ENCODE results near the gene MYO5A.

DNA sequence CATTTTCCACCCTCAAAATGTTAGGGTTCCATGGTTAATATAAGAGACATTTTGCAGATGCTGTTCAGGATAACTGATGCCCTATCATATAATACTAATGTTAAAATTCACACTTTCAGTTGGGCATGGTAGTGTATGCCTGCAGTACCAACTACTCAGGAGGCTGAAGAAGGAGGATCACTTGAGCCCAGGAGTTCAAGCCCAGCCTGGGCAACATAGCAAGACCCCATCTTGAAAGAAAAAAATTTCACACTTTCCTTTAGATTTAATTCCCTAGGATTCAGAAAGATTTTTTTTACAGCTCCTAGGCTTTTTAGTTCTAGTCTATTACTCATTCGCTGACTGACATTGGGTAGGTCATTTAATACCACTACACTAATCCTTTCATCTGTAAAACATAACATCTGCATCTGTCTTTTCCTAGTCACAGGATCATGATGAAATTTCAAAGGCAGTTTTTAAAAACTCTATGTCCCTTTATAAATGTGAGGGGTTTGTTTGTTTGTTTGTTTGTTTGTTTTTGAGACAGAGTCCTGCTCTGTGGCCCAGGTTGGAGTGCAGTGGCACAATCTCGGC, 103.7 kb downstream of the MYO5A start:
- TF ChIP-seq, protein P1, sequence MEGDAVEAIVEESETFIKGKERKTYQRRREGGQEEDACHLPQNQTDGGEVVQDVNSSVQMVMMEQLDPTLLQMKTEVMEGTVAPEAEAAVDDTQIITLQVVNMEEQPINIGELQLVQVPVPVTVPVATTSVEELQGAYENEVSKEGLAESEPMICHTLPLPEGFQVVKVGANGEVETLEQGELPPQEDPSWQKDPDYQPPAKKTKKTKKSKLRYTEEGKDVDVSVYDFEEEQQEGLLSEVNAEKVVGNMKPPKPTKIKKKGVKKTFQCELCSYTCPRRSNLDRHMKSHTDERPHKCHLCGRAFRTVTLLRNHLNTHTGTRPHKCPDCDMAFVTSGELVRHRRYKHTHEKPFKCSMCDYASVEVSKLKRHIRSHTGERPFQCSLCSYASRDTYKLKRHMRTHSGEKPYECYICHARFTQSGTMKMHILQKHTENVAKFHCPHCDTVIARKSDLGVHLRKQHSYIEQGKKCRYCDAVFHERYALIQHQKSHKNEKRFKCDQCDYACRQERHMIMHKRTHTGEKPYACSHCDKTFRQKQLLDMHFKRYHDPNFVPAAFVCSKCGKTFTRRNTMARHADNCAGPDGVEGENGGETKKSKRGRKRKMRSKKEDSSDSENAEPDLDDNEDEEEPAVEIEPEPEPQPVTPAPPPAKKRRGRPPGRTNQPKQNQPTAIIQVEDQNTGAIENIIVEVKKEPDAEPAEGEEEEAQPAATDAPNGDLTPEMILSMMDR (conservative IDR thresholded peaks at IDR 0.05; ENCODE audit: low read length) = no peak
- TF ChIP-seq EZH2phosphoT487 (IDR thresholded peaks at IDR 0.05; ENCODE audit: borderline replicate concordance) = no peak

Data from Loucy (cell line).